Measurements from ENCODE around the gene C19orf38.
A peak's percentile ranks its signal among the peaks of the same experiment; 100 is the strongest.

Gene C19orf38

DNA sequence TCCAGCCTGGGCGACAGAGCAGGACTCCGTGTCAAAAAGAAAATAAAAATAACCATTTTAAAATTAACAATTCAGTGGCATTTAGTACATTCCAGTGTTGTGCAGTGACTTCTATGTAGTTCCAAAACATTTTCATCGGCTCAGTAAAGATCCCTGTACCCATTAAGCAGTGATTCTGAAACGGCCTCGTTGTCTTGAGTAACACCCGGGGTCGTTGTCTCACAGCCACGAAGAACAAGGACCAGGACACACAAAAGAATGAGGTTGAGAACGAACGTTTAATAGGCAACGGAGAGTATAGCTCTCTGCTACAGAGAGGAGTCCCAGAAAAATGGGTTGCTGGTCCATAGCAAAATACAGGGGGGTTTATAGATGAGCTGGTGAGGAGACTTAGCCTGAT is 9.8 kb upstream of the C19orf38 start:
- no peak for DNase-seq
- Histone ChIP-seq H3K36me3 (peaks cover 17% of the 10 kb centered on the region), H3K27me3 (no peaks in the 10 kb centered on the region), H3K9me3 (peaks cover 2% of the 10 kb centered on the region; the same call in 1 of the 2 replicates), H3K4me1 (peaks cover 3% of the 10 kb centered on the region), H3K4me3 (ENCODE audit: low read depth, low read length) (no peak overlapping the region)
- TF ChIP-seq, protein P1, sequence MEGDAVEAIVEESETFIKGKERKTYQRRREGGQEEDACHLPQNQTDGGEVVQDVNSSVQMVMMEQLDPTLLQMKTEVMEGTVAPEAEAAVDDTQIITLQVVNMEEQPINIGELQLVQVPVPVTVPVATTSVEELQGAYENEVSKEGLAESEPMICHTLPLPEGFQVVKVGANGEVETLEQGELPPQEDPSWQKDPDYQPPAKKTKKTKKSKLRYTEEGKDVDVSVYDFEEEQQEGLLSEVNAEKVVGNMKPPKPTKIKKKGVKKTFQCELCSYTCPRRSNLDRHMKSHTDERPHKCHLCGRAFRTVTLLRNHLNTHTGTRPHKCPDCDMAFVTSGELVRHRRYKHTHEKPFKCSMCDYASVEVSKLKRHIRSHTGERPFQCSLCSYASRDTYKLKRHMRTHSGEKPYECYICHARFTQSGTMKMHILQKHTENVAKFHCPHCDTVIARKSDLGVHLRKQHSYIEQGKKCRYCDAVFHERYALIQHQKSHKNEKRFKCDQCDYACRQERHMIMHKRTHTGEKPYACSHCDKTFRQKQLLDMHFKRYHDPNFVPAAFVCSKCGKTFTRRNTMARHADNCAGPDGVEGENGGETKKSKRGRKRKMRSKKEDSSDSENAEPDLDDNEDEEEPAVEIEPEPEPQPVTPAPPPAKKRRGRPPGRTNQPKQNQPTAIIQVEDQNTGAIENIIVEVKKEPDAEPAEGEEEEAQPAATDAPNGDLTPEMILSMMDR (IDR thresholded peaks at IDR 0.05; ENCODE audit: low read depth, low read length): no peak

DNA sequence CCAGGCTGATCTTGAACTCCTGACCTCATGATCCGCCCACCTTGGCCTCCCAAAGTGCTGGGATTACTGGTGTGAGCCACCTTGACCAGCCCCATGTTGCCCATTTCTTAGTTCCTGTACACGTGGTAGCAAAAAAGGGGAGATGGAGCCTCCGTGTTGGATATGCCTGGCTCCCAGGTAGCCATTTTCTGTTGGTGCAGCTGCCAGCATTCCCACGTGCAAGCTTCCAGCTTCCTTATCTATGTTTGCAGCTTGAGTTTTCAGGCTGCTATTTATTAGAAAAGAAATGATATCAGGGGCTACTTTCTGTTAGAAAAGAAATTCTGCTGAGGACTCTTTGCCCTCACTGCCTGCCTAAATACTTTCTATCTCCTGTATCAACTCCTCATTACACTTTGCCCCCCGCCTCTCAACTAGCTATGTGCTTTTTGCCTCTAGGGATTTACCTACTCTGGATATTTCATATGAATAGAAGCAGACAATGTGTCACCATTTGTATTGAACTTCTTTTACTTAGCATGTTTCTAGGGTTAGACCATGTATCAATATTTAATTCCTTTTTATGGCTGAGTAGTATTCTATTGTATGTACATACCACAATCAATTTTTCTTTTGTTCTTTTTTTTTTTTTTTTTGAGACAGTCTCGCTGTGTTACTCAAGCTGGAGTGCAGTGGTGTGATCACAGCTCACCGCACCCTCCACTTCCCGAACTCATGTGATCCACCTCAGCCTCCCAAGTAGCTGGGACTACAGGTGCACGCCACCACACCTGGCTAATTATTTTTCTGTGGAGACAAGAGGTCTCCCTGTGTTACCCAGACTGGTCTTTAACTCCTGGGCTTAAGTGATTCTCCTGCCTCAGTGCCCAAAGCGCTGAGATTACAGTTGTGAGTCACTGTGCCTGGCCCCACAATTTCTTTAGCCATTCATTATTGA is 8.8 kb upstream of the C19orf38 start:
- Histone ChIP-seq H3K9me3 (peaks cover 2% of the 10 kb centered on the region; the same call in 1 of the 2 replicates), H3K36me3 (peaks cover 10% of the 10 kb centered on the region), H3K4me3 (ENCODE audit: low read depth, low read length) (no peak overlapping the region), H3K4me1 (peaks cover 3% of the 10 kb centered on the region), H3K27me3 (no peaks in the 10 kb centered on the region)
- TF ChIP-seq, protein P1 (IDR thresholded peaks at IDR 0.05; ENCODE audit: low read depth, low read length): no peak
- no peak for DNase-seq

DNA sequence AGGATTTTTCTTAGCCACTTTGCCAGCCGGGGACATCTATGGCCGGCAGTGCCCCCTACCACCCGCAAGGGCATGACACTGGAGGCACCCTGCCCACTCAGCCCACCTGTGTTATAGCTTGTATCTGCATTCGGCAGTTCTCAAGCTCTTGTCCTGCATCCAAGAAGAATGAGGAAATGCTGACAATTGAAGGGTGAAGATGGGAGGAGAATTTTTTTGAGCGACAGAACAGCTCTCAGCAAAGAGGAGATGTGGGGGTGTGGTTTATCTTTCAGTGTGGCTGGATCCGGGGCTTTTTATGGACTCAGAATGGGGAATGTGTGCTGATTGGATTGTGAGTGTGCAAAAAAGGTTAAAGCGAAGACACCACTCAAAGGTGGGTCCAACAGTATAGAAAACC is 5.4 kb upstream of the C19orf38 start:
- DNase-seq: no peak
- TF ChIP-seq, protein P1 (IDR thresholded peaks at IDR 0.05; ENCODE audit: low read depth, low read length): peak; percentile 16; the same call in 1 of the 2 replicates
- Histone ChIP-seq H3K4me1 (no peaks in the 10 kb centered on the region), H3K4me3 (ENCODE audit: low read depth, low read length) (no peak overlapping the region), H3K36me3 (no peaks in the 10 kb centered on the region), H3K27me3 (no peaks in the 10 kb centered on the region), H3K9me3 (no peaks in the 10 kb centered on the region; the same call in 1 of the 2 replicates)

DNA sequence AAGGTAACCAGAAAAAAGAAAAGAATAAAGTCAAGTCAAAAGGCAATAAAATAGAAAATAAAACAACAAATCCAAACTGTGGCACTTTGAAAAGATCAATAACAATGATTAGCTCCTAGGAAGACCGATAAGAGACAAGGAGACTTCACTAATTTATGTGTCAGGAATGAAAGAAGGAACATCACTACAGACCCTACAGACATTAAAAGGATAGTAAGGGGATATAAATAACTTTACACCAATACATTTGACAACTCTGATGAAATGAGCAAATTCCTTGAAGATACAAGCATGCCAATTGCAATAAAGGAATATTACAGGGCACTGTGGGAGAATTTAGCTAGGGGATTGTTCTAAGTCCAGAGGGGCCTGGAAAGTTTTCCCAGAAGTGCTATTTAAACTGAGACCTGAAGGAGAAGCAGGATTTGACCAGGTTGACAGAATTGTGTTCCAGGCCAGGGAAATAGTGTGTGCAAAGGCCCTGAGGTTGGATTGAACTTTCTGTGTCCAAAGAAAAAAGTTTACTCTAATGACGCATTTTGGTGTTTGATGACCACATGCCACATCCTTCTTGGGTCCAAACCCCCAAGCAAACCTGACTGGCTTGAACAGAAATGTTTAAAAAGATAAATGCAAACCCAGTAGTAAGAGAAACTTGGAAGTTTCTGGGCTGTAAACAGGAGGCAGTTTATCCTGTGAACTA is 1.6 kb upstream of the C19orf38 start:
- no peak for DNase-seq
- no peaks in the 10 kb centered on the region for H3K27me3 ChIP-seq
- H3K4me1 ChIP-seq: no peaks in the 10 kb centered on the region
- no peaks in the 10 kb centered on the region; the same call in 1 of the 2 replicates for H3K9me3 ChIP-seq
- H3K36me3 ChIP-seq: no peaks in the 10 kb centered on the region
- TF ChIP-seq, protein P1 (IDR thresholded peaks at IDR 0.05; ENCODE audit: low read depth, low read length): no peak
- no peak overlapping the region for H3K4me3 ChIP-seq (ENCODE audit: low read depth, low read length)

DNA sequence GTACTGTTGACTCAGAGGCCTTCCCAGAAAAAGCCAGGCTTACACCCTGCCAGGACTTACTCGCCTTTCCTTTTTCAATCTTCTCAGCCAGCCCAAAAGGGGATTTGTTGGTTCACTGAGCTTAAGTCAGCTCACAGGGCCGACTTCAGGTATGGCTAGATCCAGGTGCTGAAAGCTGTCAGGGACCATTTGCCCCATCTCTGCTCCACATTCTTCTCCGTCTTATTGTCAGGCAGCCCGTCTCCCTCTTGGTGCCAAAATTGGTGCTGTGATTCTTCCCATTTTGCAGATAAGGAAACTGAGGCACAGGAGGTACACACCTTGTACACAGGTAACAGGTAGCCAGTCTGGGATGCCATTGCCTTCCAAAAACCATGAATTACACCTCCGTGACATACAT is 2.4 kb downstream of the C19orf38 start:
- Histone ChIP-seq H3K4me1 (no peaks in the 10 kb centered on the region), H3K9me3 (no peaks in the 10 kb centered on the region; the same call in 1 of the 2 replicates), H3K27me3 (no peaks in the 10 kb centered on the region), H3K4me3 (ENCODE audit: low read depth, low read length) (no peak overlapping the region), H3K36me3 (no peaks in the 10 kb centered on the region)
- DNase-seq: no peak
- TF ChIP-seq, protein P1 (IDR thresholded peaks at IDR 0.05; ENCODE audit: low read depth, low read length): no peak
